K562 (cell line): Measurements from ENCODE around the gene TBX1. TPM values are rescaled to one million over a fixed set of nuclear protein-coding genes. Genes with fewer than 3 reads are reported as not detected.

ENCODE experiments used
- CHD1 ChIP-seq: fragments of 200-600 bp; sonication (generic); IDR thresholded peaks from one replicate; pipeline ENCODE4 v1.6.1; 2012; ENCODE audit warnings: mild to moderate bottlenecking, moderate library complexity, low read length, inconsistent platforms
- EP300 ChIP-seq: IDR thresholded peaks from 2 replicates; pipeline ENCODE4 v1.6.1; 2012; ENCODE audit warnings: low read length, improper control_type of control experiment
- MCM3 ChIP-seq: fragments of 450-650 bp; IDR thresholded peaks from 2 replicates; pipeline ENCODE4 v1.6.1; 2016
- MCM7 ChIP-seq, 2 experiments: fragments of 450-650 bp; IDR thresholded peaks; 2 replicates each; pipeline ENCODE4 v1.6.1; 2016 to 2018
- MIER1 ChIP-seq: fragments of 450-650 bp; IDR thresholded peaks from 2 replicates; pipeline ENCODE4 v1.6.1; 2016; ENCODE audit warnings: antibody characterized with exemption, mild to moderate bottlenecking, low read depth
- PHB ChIP-seq: fragments of 250-450 bp; sonication (Bioruptor Pico); IDR thresholded peaks from 2 replicates; pipeline ENCODE4 v1.5.0; 2021
- TEAD1 ChIP-seq, 2 experiments: fragments of 450-650 bp in 1 of 2; sonication (generic) in 1 of 2; formaldehyde crosslinking; IDR thresholded peaks; 2 replicates each; pipeline versions ENCODE4 v1.4.0 to v1.8.0; 2020 to 2022; ENCODE audit warnings: mild to moderate bottlenecking in 2 of 2, missing genetic modification reagents in 1 of 2
- ZNF311 ChIP-seq: fragments of 250-450 bp; sonication (Bioruptor Pico); IDR thresholded peaks from 2 replicates; pipeline ENCODE4 v1.4.0; 2020; ENCODE audit warnings: mild to moderate bottlenecking, moderate library complexity
- ZNF644 ChIP-seq: fragments of 200-800 bp; sonication (Bioruptor generic); IDR thresholded peaks from 2 replicates; pipeline ENCODE4 v1.6.1; 2016; ENCODE audit warnings: low read depth, missing genetic modification characterization, missing compliant biosample characterization
- polyA plus RNA-seq, 8 experiments: library from polyadenylated mRNA; depleted of rRNA in 4 of 8; stranded (reverse) in 5 of 8; unstranded in 3 of 8; fragments of >200 nt; fragmentation: Nextera tagmentation in 2 of 8; fragmentation: Illumina TruSeq in 1 of 8; extraction: Ambion mirVana in 2 of 8; extraction: Trizol in 1 of 8; gene quantifications; 2 replicates each; pipeline versions ENCODE4 v1.2.1 to v1.2.3, GENCODE V29; 2011 to 2014; ENCODE audit warnings: inconsistent platforms in 1 of 8, missing spikeins in 1 of 8
- total RNA-seq, 7 experiments: library from RNA; depleted of rRNA in 6 of 7; stranded (reverse); fragments of >200 nt in 6 of 7; fragmentation: Illumina TruSeq in 2 of 7; extraction: Trizol in 2 of 7; gene quantifications; 2 replicates each; pipeline versions ENCODE4 v1.2.1 to v1.2.3, GENCODE V29; 2011 to 2021; ENCODE audit warnings: low replicate concordance in 1 of 7
- TF ChIP-seq, protein P1 (sequence below): fragments of 450-650 bp; IDR thresholded peaks from 2 replicates; pipeline ENCODE4 v1.6.1; 2017; ENCODE audit warnings: antibody characterized with exemption, mild to moderate bottlenecking
- TF ChIP-seq, protein P2 (sequence below), 2 experiments: IDR thresholded peaks; 2 replicates each; pipeline ENCODE4 v1.6.1; 2012; ENCODE audit warnings: improper control_type of control experiment in 2 of 2, low read depth in 2 of 2, low read length in 2 of 2, borderline replicate concordance in 1 of 2
- TF ChIP-seq, protein P3 (sequence below): fragments of 200-800 bp; sonication (Bioruptor generic); IDR thresholded peaks from 2 replicates; pipeline ENCODE4 v1.6.1; 2017; ENCODE audit warnings: missing genetic modification characterization, missing compliant biosample characterization
- TF ChIP-seq, protein P4 (sequence below): fragments of 450-650 bp; formaldehyde crosslinking; conservative IDR thresholded peaks from 2 replicates; pipeline ENCODE4 v1.4.0; 2022; ENCODE audit warnings: mild to moderate bottlenecking, missing genetic modification characterization
- TF ChIP-seq, protein P5 (sequence below): fragments of 450-650 bp; IDR thresholded peaks from 2 replicates; pipeline ENCODE4 v1.6.1; 2014; ENCODE audit warnings: low read depth, mild to moderate bottlenecking, moderate library complexity, borderline replicate concordance
- TF ChIP-seq, protein P6 (sequence below), 2 experiments: fragments of 250-450 bp in 1 of 2; fragments of 450-650 bp in 1 of 2; sonication (Bioruptor Pico) in 1 of 2; IDR thresholded peaks; 2 replicates each; pipeline versions ENCODE4 v1.6.1 to v1.8.0; 2016 to 2021; ENCODE audit warnings: mild to moderate bottlenecking in 2 of 2, moderate library complexity in 2 of 2, missing compliant biosample characterization in 1 of 2, missing genetic modification characterization in 1 of 2

Gene TBX1
- total and polyA plus RNA-seq, 9 of the 15 experiments (the other 6 are each of a cell fraction or from before 2014, with no cell fraction given): 0.07 to 35.0 (median 3.9) TPM

DNA sequence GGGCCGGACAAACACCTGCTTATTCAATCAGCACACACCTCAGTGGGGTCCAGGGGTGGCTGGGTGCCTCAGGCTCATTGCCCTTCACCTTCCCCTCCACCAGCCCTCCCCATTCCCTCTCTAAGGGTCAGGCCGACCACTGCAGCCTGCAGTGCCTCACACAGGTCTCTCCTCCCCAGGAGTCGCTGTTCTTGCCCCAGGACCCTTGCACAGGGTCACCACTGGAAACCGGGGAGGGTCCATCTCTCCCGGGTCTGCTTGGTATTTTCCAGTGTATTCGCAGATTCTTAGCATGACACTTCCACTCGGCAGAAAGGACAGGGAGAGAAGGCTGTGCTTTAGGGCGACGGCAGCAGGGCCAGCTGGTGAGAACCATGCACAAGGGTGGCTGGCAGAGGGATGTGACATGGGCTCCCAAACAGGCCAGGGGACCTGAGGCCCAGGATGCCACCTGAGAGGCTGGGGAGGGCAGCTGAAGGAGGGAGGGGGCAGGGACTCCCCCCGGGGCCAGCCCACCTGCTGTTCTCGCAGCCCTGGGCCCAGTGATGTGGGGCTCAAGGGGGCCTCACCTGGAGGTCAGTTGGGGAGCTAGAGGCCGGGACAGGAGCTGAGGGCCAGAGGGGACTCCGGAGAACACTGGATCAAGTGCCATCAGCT lies 16.1 kb upstream of the TBX1 start (continued):
- TF ChIP-seq, protein P1, sequence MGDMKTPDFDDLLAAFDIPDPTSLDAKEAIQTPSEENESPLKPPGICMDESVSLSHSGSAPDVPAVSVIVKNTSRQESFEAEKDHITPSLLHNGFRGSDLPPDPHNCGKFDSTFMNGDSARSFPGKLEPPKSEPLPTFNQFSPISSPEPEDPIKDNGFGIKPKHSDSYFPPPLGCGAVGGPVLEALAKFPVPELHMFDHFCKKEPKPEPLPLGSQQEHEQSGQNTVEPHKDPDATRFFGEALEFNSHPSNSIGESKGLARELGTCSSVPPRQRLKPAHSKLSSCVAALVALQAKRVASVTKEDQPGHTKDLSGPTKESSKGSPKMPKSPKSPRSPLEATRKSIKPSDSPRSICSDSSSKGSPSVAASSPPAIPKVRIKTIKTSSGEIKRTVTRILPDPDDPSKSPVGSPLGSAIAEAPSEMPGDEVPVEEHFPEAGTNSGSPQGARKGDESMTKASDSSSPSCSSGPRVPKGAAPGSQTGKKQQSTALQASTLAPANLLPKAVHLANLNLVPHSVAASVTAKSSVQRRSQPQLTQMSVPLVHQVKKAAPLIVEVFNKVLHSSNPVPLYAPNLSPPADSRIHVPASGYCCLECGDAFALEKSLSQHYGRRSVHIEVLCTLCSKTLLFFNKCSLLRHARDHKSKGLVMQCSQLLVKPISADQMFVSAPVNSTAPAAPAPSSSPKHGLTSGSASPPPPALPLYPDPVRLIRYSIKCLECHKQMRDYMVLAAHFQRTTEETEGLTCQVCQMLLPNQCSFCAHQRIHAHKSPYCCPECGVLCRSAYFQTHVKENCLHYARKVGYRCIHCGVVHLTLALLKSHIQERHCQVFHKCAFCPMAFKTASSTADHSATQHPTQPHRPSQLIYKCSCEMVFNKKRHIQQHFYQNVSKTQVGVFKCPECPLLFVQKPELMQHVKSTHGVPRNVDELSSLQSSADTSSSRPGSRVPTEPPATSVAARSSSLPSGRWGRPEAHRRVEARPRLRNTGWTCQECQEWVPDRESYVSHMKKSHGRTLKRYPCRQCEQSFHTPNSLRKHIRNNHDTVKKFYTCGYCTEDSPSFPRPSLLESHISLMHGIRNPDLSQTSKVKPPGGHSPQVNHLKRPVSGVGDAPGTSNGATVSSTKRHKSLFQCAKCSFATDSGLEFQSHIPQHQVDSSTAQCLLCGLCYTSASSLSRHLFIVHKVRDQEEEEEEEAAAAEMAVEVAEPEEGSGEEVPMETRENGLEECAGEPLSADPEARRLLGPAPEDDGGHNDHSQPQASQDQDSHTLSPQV: no peak
- TF ChIP-seq, protein P2, sequence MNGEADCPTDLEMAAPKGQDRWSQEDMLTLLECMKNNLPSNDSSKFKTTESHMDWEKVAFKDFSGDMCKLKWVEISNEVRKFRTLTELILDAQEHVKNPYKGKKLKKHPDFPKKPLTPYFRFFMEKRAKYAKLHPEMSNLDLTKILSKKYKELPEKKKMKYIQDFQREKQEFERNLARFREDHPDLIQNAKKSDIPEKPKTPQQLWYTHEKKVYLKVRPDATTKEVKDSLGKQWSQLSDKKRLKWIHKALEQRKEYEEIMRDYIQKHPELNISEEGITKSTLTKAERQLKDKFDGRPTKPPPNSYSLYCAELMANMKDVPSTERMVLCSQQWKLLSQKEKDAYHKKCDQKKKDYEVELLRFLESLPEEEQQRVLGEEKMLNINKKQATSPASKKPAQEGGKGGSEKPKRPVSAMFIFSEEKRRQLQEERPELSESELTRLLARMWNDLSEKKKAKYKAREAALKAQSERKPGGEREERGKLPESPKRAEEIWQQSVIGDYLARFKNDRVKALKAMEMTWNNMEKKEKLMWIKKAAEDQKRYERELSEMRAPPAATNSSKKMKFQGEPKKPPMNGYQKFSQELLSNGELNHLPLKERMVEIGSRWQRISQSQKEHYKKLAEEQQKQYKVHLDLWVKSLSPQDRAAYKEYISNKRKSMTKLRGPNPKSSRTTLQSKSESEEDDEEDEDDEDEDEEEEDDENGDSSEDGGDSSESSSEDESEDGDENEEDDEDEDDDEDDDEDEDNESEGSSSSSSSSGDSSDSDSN (IDR thresholded peaks at IDR 0.05; ENCODE audit: borderline replicate concordance in 1 of 2, low read depth in 2 of 2, low read length in 2 of 2): 0 out of 4 replicates have a peak, but pooled peaks of 1 of the 2 experiments have one; percentile 31
- TF ChIP-seq ZNF311 (CRISPR knock-in tag) (no peak), MIER1 (no peak), CHD1 (peak; percentile 32), MCM3 (no peak), ZNF644 (no peak), PHB (CRISPR knock-in tag) (0 out of 2 replicates have a peak, but pooled peaks have one; percentile 20), TEAD1 (CRISPR knock-in tag; IDR thresholded peaks at IDR 0.05) (no peak), EP300 (no peak), MCM7 (IDR thresholded peaks at IDR 0.05) (no peak)
- TF ChIP-seq, protein P3, sequence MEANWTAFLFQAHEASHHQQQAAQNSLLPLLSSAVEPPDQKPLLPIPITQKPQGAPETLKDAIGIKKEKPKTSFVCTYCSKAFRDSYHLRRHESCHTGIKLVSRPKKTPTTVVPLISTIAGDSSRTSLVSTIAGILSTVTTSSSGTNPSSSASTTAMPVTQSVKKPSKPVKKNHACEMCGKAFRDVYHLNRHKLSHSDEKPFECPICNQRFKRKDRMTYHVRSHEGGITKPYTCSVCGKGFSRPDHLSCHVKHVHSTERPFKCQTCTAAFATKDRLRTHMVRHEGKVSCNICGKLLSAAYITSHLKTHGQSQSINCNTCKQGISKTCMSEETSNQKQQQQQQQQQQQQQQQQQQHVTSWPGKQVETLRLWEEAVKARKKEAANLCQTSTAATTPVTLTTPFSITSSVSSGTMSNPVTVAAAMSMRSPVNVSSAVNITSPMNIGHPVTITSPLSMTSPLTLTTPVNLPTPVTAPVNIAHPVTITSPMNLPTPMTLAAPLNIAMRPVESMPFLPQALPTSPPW (CRISPR knock-in tag): no peak
- TF ChIP-seq, protein P4, sequence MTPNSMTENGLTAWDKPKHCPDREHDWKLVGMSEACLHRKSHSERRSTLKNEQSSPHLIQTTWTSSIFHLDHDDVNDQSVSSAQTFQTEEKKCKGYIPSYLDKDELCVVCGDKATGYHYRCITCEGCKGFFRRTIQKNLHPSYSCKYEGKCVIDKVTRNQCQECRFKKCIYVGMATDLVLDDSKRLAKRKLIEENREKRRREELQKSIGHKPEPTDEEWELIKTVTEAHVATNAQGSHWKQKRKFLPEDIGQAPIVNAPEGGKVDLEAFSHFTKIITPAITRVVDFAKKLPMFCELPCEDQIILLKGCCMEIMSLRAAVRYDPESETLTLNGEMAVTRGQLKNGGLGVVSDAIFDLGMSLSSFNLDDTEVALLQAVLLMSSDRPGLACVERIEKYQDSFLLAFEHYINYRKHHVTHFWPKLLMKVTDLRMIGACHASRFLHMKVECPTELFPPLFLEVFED (CRISPR knock-in tag): no peak
- TF ChIP-seq, protein P5, sequence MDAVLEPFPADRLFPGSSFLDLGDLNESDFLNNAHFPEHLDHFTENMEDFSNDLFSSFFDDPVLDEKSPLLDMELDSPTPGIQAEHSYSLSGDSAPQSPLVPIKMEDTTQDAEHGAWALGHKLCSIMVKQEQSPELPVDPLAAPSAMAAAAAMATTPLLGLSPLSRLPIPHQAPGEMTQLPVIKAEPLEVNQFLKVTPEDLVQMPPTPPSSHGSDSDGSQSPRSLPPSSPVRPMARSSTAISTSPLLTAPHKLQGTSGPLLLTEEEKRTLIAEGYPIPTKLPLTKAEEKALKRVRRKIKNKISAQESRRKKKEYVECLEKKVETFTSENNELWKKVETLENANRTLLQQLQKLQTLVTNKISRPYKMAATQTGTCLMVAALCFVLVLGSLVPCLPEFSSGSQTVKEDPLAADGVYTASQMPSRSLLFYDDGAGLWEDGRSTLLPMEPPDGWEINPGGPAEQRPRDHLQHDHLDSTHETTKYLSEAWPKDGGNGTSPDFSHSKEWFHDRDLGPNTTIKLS: no peak
- TF ChIP-seq, protein P6, sequence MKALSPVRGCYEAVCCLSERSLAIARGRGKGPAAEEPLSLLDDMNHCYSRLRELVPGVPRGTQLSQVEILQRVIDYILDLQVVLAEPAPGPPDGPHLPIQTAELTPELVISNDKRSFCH (CRISPR knock-in tag; IDR thresholded peaks at IDR 0.05): no peak
- TF ChIP-seq, protein P6 (tag; IDR thresholded peaks at IDR 0.05): 0 out of 2 replicates have a peak, but pooled peaks have one; percentile 63
